Activated CD4-positive, alpha-beta T cell treated with anti-CD3 and anti-CD28 coated beads, Interleukin-2, Interleukin-4, amounts not matched to agents 100 ng/mL and 50 ng/mL, durations not matched to agents 16 hours and 8 hours (primary cell): Measurements from ENCODE around the gene GNG4.
"Not testable (repeated sequence)": the region's sequence is repeated elsewhere in the genome, so short reads cannot be mapped to it uniquely, and the experiment has no call there.

Experiments used
- DNase-seq: peaks from one replicate; pipeline ENCODE4 v3.0.0-alpha.2; 2020; ENCODE audit warnings: low spot score

GNG4 gene

DNA sequence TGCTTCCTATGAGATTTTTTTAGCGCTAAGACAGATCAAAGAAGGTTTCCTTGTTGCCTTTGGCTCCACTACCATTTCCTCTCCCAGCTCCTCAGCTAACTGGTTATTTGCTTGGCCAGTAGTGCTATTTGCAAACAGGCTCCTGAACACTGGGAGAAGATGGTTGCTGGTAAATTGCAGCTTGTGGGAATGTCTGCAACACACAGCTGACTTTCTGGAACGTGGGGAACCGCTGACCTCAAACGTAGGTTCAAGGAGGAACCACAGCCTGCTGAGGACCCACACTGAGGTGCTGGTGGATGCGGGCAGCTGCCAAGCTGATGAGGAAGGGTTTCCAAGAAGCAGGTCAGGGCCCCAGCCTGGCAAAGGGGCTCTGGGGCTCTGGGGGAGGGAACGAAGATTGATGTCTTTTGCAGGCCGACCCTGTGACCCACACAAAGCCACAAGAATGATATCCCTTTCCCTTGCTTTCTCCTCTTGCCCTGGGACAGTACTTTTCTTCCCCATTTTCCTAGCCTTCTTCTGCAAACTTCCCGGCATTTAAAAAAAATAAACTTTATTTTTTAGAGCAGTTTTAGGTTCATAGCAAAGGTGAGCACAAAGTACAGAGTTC is 24.8 kb downstream of the GNG4 start:
- no peak for DNase-seq

DNA sequence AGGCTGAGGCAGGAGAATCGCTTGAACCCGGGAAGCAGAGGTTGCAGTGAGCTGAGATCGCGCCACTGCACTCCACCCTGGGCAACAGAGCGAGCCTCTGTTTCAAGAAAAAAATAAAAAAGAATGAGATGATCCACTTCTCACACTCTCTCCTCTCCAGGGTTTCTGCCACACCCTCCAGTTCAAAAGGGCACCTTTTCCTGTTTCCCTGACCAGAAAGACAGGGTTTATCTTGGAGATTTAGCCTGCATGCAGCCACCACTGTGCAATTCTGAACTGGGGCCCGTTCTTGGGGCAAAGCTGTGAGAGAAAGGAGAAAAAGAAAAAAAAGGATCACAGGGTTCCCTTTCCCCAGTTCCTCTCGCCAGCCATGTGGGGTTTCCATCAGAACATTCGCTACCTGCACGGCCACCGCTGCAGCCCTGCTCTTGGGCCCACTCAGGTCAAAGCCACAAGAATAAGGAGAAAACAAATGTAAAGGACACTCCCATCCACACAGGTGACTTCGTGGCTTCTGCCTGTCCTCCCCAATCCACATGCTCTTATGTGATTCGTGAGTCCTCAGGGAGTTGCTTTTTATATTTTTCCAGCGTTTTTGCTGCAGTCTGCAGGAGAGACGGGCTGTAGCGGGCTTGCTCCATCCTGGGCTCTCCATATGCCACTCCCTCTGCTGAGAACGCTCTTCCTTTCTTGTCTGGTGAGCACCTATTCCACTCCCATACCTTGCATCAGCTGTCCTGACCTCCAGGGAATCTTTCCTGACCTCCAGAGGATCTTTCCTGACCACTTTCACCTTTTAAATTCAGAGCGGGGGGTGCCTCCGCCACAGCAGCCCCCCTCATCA is 26.4 kb downstream of the GNG4 start:
- DNase-seq = no peak

DNA sequence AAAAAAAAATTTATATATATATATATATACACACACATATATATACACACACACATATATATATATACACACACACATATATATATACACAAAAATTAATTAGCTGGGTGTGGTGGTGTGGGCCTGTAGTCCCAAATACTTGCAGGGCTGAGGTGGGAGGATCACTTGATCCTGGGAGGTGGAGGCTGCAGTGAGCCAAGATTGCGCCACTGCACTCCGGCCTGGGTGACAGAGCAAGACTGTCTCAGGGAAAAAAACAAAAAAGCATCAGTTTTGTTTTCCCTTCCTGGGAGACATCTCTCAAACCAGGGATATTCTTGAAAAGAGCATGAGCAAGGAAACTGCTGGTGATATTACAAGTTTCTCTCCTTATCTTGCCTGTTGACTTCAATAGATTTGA is 30.4 kb downstream of the GNG4 start:
- DNase-seq = not testable (repeated sequence)

DNA sequence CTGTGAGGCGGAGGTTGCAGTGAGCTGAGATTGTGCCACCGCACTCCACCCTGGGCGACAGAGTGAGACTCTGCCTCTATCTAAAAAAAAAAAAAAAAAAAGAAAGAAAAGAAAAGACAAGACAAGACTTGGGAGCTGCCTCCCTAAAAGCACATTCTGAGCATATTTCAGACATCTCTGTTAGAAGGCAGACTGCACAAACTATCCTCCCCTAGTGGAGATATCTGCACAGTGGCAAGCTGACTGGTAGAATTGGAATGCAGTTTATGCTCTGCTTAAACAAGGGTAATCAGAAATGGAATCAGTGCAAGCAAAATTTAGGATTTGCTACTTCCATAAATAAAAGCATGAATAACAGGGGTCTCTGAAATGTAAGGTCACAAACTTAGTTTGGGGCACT is 31.8 kb downstream of the GNG4 start:
- DNase-seq = no peak

DNA sequence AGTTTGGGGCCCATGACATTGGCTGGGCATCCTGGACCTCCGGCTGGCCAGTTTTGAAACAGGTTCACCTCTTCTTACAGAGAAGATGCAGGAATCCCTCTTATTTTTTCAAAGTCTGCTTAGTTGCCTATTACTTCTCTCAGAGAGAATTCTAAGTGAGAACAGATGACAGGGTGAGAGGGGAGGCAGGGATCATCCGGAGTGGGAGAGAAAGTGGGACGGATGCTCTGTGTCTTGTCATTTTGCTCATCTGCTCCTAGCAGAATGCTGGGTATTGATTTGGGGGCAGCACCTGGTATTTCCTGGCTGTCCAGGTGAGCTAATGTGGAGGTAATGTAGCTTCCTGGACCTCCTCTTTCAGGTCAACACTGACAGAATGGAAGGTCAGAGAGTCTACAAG is 32.4 kb downstream of the GNG4 start:
- DNase-seq = no peak

DNA sequence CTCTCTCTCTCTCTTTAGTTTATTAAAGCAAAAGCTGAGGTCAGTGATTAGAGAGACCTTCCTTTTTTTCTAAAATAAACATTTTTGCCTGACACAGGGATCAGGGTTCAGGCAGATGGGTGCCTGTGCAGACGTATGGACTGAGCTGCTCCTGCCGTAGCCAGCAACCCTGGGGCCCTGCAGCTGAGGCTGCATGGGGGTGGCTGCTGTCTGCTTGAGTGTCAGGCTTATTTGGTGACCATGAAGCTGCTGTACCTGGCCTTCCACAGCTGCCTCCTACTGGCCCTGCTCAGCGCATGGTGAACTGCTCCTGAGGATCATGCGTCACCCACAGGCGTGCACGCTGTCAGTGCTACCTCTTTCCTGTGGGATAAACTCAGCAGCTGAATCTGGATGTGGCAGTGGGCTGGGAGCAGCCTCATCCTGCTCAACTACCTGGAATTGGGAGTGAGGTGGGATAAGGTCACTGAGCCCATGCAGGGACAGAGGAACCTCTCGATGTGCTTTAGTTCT is 35.1 kb downstream of the GNG4 start:
- no peak for DNase-seq

DNA sequence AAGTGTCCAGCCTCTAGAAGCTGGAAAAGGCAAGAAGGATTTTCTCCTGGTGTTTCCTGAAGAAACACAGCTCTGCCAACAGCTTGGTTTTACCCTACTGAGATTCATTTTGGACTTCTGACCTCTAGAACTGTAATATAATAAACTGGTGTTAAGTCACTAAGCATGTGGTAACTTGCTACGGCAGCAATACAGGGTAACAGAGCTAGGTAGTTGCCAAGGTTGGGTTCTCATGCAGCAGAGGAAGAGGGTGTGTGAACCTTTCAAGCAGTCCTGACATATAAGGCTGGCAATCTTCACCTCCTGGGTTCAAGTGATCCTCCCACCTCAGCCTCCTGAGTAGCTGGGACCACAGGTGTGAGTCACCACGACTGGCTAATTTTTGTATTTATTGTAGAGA is 36.0 kb downstream of the GNG4 start:
- DNase-seq = no peak

DNA sequence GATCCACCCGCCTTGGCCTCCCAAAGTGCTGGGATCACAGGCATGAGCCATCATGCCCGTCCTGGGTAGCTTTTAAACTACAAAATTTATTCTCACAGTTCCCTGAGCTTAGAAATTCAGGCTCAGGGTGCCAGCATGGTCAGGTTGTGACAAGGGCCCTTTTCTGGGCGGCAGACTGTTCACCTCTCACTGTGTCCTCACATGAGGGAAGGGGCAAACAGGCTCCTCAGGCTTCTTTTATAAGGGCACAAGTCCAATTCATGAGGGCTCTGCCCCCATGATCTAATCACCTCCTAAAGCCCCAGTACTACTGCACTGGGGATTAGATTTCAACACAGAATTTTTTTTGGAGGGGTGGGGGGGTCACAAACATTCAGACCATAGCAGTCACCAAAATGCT is 36.8 kb downstream of the GNG4 start:
- no peak for DNase-seq

DNA sequence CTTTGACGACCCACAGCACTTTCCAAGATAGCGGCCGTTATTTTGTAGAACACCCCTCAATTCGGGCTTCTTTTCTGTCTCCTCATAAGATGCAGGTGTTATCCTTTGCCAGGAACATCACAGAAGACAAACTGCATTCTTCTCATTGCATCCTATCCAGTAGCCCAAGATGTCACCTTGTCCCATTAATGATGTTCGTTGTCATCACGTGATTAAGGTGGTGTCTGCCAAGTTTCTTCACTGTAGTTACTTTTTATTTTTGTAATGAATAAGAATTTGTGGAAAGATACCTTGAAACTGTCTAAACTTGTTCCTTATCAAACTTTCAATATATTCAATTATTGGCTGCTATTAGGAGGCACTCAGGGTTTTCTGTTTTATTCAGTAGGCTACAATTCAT is 39.4 kb downstream of the GNG4 start:
- no peak for DNase-seq

DNA sequence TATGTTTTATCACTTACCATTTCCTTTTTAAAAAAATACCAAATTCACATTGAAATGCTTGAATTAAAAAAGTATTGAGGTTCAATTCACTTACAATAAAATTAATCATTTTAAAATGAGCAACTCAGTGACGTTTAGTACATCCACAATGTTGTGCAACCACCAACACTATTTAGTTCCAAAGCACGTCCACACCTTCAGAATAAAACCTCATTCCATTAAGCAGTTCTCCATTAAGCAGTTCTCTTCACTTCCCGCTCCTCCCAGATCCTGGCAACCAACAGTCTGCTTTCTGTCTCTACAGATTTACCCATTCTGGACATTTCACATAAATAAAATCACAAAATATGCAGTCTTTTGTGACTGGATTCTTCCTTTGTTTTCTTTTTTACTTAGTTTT is 41.3 kb downstream of the GNG4 start:
- no peak for DNase-seq

DNA sequence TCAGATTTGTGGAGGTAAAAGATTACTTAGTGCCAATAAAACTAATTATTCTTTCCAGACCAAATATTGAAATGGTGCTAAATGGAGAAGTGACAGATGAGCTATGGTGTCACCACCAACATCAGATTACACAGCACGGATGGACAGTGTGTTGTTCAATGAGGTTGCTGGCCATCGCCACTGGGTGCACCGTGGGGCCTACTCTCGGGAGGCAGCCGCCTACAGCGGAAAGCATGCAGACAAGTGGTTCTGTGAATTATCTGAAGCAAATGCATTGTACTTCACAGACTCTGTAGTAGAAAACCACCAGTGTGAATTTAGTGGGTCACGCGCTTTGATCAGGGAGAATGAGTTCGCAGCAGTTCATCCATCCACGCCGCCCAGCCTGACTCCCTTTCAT is 42.3 kb downstream of the GNG4 start:
- DNase-seq = no peak

DNA sequence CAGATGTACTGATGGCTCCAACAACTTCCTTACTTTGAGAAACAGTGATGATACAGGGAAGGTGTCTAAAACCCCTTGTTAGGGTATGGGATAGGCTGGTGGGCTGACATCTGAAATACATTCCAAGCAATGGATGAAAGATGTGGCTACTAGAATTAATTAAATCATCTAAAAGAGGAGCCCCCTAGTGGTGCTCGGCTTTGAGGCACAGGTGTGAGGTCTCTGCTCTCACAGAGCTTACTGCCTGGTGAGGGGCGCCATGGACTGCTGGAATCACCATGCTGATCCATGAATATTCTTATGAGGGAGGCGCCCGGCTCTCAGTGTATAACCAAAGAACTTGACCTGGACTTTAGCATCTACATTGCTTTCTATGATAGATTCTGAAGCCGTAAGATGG is 48.5 kb downstream of the GNG4 start:
- peak; percentile 14 for DNase-seq

DNA sequence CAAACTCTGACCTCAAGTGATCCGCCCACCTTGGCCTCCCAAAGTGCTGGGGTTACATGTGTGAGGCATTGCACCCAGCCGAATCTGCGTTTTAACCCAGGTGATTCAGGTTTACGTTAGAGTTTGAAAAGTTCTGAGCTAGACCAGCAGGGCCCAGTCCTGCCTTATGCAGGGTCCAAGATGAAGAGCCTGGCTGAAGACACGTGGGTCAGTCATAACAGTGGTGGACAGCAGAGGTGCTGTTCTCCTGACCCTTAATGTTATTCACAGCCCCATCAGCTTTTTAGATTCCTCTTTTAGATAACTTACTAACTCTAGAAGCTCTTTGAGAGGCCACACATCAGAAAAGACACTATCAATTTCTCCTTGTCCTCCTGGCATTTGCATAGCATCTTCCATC is 50.0 kb downstream of the GNG4 start:
- no peak for DNase-seq

DNA sequence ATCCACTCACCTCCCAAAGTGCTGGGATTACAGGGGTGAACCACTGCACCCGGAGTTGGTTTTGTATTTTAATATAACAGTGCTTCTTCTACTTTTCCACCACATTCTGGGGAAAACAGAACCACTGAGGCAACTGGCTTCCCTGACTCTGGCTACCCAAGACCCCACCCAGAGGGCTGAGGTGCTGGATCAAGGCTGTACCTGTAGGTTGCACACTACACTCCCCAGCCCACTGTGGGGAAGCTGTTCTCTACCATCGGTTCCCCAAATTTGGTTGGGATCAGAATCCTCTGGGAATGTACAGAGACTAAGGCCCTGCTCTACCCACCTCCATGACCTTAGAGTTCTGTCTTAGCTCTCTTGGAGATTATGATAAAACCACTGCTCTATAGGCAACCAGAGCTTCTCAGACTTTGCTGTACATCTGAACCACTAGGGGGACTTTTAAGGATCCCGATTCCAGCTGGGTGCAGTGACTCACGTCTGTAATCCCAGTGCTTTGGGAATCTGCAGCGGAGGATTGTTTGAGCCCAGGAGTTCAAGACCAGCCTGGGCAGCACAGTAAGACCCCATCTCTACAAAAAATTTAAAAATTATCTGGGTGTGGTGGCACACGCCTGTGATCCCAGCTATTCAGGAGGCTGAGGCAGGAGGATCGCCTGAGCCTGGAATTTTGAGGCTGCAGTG is 51.6 kb downstream of the GNG4 start:
- no peak for DNase-seq

DNA sequence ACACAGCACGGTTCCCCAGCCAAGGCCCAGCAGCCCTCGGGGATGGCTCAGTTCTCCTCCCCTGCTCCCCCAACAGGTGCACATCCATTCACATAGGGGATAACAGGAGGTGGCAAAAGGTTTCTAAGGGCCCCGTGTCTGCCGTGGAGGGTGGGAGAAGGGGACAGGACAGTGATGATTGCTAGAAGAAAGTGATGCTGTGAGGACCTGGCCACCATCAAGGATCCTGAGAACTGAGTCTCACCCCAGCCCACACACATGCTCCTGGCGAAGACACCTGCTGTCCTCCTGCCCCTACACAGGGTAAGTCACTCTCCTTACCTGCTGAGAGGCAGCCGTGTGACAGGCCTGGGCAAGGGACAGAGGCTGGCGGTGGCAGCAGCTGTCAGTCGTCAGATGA is 54.5 kb downstream of the GNG4 start:
- DNase-seq = no peak

DNA sequence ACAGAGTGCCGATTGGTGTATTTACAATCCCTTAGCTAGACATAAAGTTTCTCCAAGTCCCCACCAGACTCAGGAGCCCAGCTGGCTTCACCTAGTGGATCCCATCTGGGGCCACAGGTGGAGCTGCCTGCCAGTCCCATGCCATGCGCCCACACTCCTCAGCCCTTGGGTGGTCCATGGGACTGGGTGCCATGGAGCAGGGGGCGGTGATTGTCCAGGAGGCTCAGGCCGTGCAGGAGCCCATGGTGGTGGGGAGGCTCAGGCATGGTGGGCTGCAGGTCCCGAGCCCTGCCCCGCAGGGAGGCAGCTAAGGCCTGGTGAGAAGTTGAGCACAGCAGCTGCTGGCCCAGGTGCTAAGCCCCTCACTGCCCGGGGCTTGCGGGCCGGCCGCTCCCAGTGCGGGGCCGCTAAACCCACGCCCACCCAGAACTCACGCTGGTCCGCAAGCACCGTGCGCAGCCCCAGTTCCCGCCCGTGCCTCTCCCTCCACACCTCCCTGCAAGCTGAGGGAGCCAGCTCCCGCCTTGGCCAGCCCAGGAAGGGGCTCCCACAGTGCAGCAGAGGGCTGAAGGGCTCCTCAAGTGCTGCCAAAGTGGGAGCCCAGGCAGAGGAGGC is 55.2 kb downstream of the GNG4 start:
- not testable (repeated sequence) for DNase-seq

DNA sequence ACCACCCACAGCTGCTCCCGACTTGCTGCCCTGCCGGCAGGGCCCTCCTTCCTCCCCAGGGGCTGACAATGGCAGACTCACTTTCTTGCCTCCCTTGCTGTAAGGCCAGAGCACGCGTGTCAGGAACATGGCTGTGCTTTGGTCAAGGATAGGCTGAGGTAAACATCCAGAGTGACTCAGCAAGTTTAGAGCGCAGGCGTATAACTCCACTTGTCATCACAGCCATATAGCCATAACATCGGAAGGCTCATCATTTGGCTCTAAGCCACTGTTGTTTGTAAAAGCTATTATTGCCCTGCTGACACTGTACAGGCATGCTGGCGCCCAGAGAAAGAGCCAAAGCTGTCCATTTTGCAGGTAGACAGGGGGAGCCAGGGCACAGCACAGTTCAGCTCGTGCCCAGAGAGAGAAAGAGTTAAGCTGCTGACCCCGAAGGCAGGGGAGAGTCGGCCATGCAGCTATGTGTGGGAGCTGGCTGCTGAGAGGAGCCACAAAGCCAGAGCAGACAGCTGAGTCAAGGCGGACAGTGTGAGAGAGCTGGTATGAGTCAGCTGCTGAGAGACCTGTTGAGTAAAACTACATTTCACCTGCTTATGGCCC is 60.6 kb downstream of the GNG4 start:
- DNase-seq = no peak

DNA sequence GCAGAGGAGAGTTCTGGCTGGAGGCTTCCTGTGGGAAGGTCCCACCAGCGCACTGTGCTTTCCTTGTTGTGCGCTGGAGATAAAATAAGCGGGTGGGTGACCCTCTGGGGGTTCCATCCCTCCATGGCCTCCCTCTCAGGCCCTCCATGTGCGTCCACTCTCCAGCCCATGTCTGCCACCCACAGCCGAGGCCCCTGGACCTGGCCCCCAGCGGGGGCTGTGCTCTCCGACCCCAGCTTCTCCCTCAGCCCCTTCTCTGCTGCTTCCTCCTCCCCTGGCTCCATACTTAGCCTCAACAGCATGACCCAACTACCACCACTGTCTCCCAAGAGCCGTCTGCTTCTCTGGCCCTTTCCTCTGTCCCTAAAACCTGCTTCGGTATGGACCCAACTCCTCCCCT is 61.4 kb downstream of the GNG4 start:
- no peak for DNase-seq

DNA sequence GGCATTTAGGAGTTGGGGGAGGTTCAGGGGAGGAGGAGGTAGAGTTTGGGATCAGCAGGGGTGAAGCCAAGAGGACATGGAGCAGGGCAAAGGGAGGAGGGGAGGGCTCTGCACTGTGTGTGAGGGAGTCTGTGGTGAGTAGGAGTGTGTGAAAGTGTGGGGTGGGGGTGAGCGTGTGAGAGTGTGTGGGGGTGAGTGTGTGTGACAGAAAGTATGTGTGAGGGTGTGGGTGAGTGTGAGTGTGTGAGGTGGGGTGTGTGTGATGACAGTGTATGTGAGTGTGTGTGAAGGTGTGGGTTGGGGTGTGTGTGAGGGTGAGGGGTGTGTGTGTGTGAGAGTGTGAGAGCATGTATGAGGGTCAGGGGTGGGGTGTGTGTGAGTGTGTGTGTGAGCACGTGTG is 62.6 kb downstream of the GNG4 start:
- no peak for DNase-seq

DNA sequence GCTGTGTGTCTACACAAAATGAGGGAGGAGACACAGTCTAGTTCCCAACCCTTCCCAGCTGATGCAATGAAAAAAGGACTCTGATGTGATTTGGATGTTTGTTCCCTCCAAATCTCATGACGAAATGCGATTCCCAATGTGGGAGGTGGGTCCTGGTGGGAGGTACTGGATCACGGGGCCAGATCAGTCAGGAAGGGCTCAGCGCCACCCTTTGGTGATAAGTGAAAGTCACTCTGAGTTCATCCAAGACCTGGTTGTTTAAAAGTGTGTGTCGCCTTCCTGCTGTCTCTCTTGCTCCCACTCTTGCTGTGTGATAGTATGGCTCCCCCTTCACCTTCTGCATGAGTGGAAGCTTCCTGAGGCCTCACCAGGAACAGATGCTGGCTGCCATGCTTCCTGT is 63.2 kb downstream of the GNG4 start:
- no peak for DNase-seq

DNA sequence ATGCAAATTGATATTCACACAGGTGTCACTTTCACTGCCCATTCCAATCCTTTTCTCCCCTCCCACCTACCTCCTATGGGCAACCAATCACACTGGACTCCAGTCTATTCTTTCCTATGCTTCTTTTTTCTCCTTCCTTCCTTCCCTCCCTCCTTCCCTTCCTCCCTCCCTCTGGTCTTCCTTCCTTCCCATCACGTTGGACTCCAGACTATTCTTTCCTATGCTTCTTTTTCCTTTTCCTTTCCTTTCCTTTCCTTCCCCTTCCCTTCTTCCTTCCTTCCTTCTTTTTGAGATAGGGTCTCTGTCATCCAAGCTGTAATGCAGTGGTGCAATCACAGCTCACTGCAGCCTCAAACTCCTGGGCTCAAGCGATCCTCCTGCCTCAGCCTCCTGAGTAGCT is 64.6 kb downstream of the GNG4 start:
- no peak for DNase-seq

DNA sequence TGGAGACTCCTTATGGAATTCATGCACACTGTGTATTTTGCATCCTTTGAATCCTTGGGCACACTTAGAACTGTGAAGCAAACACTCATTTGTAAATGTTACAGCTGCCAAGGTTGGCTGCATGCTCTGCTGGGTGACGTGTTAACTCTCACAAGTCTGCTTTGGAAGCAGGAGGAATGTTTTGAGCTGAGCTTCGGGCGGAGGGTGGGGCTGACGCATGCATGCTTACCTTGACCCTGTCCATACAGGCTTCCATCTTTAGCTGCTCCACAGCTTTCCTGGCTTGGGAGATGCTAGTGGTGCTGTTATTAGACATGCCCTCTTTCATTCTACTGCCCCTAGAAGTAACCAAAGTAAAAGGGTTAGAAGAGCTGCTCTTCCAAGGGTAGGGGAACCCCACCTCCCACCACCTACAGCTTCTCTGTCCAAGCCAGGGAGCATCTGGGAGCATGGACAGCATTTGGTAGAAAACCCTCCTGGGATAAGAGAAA is 66.0 kb downstream of the GNG4 start:
- no peak for DNase-seq
